Body of pancreas (tissue), 4 donors: Measurements from ENCODE around the gene MAML2. TPM values are rescaled to one million over a fixed set of nuclear protein-coding genes. Genes with fewer than 3 reads are reported as not detected.

Experiments used
- ATAC-seq: fragments of 150-250 bp; one replicate; pipeline ENCODE4 v1.9.1; 2016
- DNase-seq, 4 donors: peaks; one replicate each; pipeline ENCODE4 v3.0.0-alpha.2; 2019
- H3K27ac ChIP-seq, 4 donors: fragments of 200-600 bp; sonication (generic); 1 replicate in 3 of 4; 2 replicates in 1 of 4; pipeline versions ENCODE4 v1.5.1 to v1.6.1; 2016 to 2019; ENCODE audit warnings: mild to moderate bottlenecking in 1 of 4, mixed read lengths in 1 of 4, moderate library complexity in 1 of 4
- H3K27me3 ChIP-seq, 2 donors: fragments of 200-600 bp; sonication (generic); one replicate each; pipeline ENCODE4 v1.6.0; 2016; ENCODE audit warnings: mild to moderate bottlenecking in 1 of 2
- H3K36me3 ChIP-seq, 2 donors: fragments of 200-600 bp; sonication (generic); replicated peaks in 1 of 2; 2 replicates each; pipeline ENCODE4 v1.5.1; 2016; ENCODE audit warnings: low read depth in 2 of 2; ENCODE audit not compliant: insufficient read depth in 1 of 2
- H3K4me1 ChIP-seq: fragments of 200-600 bp; sonication (generic); one replicate; pipeline ENCODE4 v1.6.0; 2016
- H3K4me3 ChIP-seq, 2 donors: fragments of 200-600 bp; sonication (generic); 1 replicate in 1 of 2; 2 replicates in 1 of 2; pipeline ENCODE4 v1.5.1; 2016 to 2019
- H3K9me3 ChIP-seq, 3 donors: fragments of 200-600 bp; sonication (generic); 1 replicate in 2 of 3; 2 replicates in 1 of 3; pipeline ENCODE4 v1.5.1; 2016
- CTCF ChIP-seq, 7 experiments: fragments of 450-650 bp in 4 of 7; fragments of 200-600 bp in 3 of 7; sonication (generic) in 3 of 7; IDR thresholded peaks; one replicate each; pipeline ENCODE4 v1.5.1; 2016 to 2019; ENCODE audit warnings: antibody characterized with exemption in 7 of 7
- POLR2A ChIP-seq, 3 donors: fragments of 450-650 bp; IDR thresholded peaks; one replicate each; pipeline ENCODE4 v1.6.1; 2016; ENCODE audit warnings: antibody characterized with exemption in 3 of 3, mild to moderate bottlenecking in 2 of 3
- WGBS, 2 donors: methylation state at CpG; one replicate each; pipeline ENCODE4 v1.1.5; 2017; 5-methylcytosine and 5-hydroxymethylcytosine counted together
- intact Hi-C: fragments of 100-400 bp; cut with DNase I; formaldehyde crosslinking; loops from one replicate; pipeline ENCODE4 v1.15.1; 2023
- total RNA-seq, 2 donors: library from RNA; depleted of rRNA; stranded (reverse); fragments of >200 nt; gene quantifications; one replicate each; pipeline ENCODE4 v1.1.0, GENCODE V29; 2016

Gene MAML2
- total RNA-seq, 2 donors from 2014 or later: 7.9 to 9.9 TPM

GRCh38 chr11:96267001-96267495, 75.9 kb downstream of the MAML2 start:
- DNase-seq (no peak), ATAC-seq (no peak)
- no peak for TF ChIP-seq CTCF (IDR thresholded peaks at IDR 0.05)
- TF ChIP-seq POLR2A (IDR thresholded peaks at IDR 0.05): no peak
- Histone ChIP-seq H3K36me3 (no peaks in the 10 kb centered on the region), H3K4me1 (peaks cover 23% of the 10 kb centered on the region), H3K27me3 (no peaks in the 10 kb centered on the region), H3K9me3 (no peaks in the 10 kb centered on the region), H3K4me3 (no peak overlapping the region), H3K27ac (peak overlapping the region in 3 of 4 donors; percentile 57 to 68 (median 59))
- 32 to 49% methylated on average over 1 of the region's 1 CpG for WGBS, 2 donors
- intact Hi-C loops: no loop called here

- Histone ChIP-seq H3K36me3 (no peaks in the 10 kb centered on the region), H3K4me1 (peaks cover 16% of the 10 kb centered on the region), H3K27ac (peak overlapping the region in 1 of 4 donors; percentile 4), H3K27me3 (no peaks in the 10 kb centered on the region), H3K4me3 (no peak overlapping the region), H3K9me3 (no peaks in the 10 kb centered on the region)
- intact Hi-C loops: no loop called here
- TF ChIP-seq POLR2A (IDR thresholded peaks at IDR 0.05) (no peak), CTCF (IDR thresholded peaks at IDR 0.05) (no peak)
- no peak for ATAC-seq
- 71 to 89% methylated on average over 6 to 9 of the region's 9 CpGs for WGBS, 2 donors
- no peak for DNase-seq
Measured at GRCh38 chr11:96265972-96266371, 77.0 kb downstream of the MAML2 start.

- ATAC-seq (no peak), DNase-seq (no peak)
- Histone ChIP-seq H3K27ac (peak overlapping the region in 2 of 4 donors; percentile 4 to 17), H3K27me3 (no peaks in the 10 kb centered on the region), H3K36me3 (no peaks in the 10 kb centered on the region), H3K4me1 (peaks cover 16% of the 10 kb centered on the region), H3K4me3 (no peak overlapping the region), H3K9me3 (no peaks in the 10 kb centered on the region)
- intact Hi-C loops: no loop called here
- no peak for TF ChIP-seq CTCF (IDR thresholded peaks at IDR 0.05)
- no peak for TF ChIP-seq POLR2A (IDR thresholded peaks at IDR 0.05)
- WGBS, 2 donors: 64 to 65% methylated on average over 8 of the region's 8 CpGs
Measured at GRCh38 chr11:96265220-96265737, 77.7 kb downstream of the MAML2 start.

GRCh38 chr11:96264364-96264763, 78.6 kb downstream of the MAML2 start:
- Histone ChIP-seq H3K27me3 (no peaks in the 10 kb centered on the region), H3K4me3 (no peak overlapping the region), H3K27ac (no peak overlapping the region), H3K4me1 (peaks cover 16% of the 10 kb centered on the region), H3K36me3 (no peaks in the 10 kb centered on the region), H3K9me3 (no peaks in the 10 kb centered on the region)
- intact Hi-C loops: no loop called here
- ATAC-seq: no peak
- WGBS, 2 donors: 63 to 75% methylated on average over 4 of the region's 4 CpGs
- TF ChIP-seq CTCF (IDR thresholded peaks at IDR 0.05) (no peak), POLR2A (IDR thresholded peaks at IDR 0.05) (no peak)
- no peak for DNase-seq

GRCh38 chr11:96263238-96263763, 79.7 kb downstream of the MAML2 start:
- TF ChIP-seq POLR2A (IDR thresholded peaks at IDR 0.05) (no peak), CTCF (IDR thresholded peaks at IDR 0.05) (peak in 1 of 7 experiments; percentile 8)
- DNase-seq: no peak
- Histone ChIP-seq H3K4me1 (peaks cover 16% of the 10 kb centered on the region), H3K27me3 (no peaks in the 10 kb centered on the region), H3K36me3 (no peaks in the 10 kb centered on the region), H3K27ac (peak overlapping the region in 2 of 4 donors; percentile 48 to 51), H3K4me3 (no peak overlapping the region), H3K9me3 (no peaks in the 10 kb centered on the region)
- peak; percentile 39 for ATAC-seq
- intact Hi-C loops: no loop called here
